Measurements from ENCODE around the gene MACROD2. TPM values are rescaled to one million over a fixed set of nuclear protein-coding genes. Genes with fewer than 3 reads are reported as not detected.

The MACROD2 gene
- total RNA-seq, 1 donor from 2014 or later, result 6.7 TPM

DNA sequence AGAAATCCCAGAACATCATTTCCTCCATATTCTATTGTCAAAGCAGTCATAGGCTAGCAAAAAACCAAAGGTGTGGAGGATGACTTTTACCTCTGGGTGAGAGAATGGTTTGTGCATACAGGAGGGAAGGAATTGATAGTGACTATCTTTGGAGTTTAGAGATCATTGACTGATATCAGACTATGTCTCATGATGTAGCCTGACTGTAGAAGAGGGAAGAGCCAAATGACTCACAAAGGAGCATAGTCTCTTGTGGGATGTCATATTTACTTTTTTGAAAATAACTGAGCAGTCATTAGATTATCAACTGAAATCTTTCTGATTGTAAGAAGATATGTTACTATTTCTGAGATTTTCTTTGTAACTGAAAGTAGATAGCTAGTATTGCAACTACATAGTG is 183.6 kb downstream of the MACROD2 start:
- Mint-ChIP-seq H3K4me1 (ENCODE audit: unreplicated experiment) (no peaks in the 10 kb centered on the region), H3K36me3 (peaks cover 3% of the 10 kb centered on the region), H3K9me3 (peaks cover 6% of the 10 kb centered on the region), H3K27me3 (no peaks in the 10 kb centered on the region), H3K27ac (no peak overlapping the region), H3K4me3 (no peak overlapping the region)
- DNase-seq (ENCODE audit: extremely low spot score, unreplicated experiment), result no peak
- TF ChIP-seq, protein P1, sequence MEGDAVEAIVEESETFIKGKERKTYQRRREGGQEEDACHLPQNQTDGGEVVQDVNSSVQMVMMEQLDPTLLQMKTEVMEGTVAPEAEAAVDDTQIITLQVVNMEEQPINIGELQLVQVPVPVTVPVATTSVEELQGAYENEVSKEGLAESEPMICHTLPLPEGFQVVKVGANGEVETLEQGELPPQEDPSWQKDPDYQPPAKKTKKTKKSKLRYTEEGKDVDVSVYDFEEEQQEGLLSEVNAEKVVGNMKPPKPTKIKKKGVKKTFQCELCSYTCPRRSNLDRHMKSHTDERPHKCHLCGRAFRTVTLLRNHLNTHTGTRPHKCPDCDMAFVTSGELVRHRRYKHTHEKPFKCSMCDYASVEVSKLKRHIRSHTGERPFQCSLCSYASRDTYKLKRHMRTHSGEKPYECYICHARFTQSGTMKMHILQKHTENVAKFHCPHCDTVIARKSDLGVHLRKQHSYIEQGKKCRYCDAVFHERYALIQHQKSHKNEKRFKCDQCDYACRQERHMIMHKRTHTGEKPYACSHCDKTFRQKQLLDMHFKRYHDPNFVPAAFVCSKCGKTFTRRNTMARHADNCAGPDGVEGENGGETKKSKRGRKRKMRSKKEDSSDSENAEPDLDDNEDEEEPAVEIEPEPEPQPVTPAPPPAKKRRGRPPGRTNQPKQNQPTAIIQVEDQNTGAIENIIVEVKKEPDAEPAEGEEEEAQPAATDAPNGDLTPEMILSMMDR (conservative IDR thresholded peaks at IDR 0.05), result no peak

DNA sequence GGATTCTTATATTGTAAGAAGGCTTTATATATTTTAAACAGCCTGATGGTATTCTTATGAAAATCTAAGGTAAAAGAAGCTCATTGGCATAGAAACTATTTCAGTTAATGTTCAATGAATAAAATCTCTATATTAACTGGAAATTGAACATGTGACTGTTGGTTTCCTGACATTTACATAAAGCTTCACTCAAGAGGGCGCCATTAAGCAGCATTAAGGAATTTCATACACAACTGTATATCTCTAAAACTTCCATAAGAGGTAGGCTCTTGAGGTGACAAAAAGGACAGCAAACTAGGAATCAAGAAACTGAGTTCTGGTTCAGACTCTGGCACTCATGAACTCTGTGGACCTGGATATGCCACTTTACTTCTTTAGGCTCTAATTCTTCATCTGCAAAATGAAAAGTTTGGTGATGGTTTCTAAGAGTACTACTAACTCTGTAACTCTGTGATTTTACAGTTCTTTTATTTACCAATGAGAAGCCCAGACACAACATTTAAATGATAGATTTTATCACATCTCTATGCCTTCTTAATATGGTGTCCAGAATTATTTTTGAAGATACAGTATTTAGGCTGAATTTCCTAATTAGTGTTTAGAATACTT is 194.6 kb downstream of the MACROD2 start:
- DNase-seq (ENCODE audit: extremely low spot score, unreplicated experiment), result no peak
- peaks cover 5% of the 10 kb centered on the region for H3K4me1 Mint-ChIP-seq (ENCODE audit: unreplicated experiment)

DNA sequence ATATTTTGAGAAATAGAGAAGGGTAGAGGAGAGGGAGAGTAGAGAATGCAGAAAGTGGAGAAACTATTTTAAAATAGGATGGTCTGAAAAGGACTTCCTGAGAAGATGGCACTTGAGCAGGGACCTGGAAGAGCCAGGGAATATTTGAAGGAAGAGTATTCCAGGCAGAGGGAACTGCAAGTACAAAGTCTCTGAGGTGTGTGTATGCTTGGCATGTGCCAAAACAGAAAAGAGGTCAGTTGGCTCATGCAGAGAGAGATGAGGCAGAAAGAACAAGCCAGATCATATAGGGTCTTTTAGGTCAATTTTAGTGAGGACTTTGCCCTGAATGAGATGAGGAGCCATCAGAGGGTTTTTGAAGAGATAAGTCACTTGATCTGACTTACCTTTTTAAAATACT is 196.2 kb downstream of the MACROD2 start:
- Mint-ChIP-seq H3K27ac (no peak overlapping the region), H3K27me3 (no peaks in the 10 kb centered on the region), H3K4me1 (ENCODE audit: unreplicated experiment) (peaks cover 5% of the 10 kb centered on the region), H3K36me3 (no peaks in the 10 kb centered on the region), H3K4me3 (no peak overlapping the region), H3K9me3 (peaks cover 4% of the 10 kb centered on the region)
- DNase-seq (ENCODE audit: extremely low spot score, unreplicated experiment), result no peak
- TF ChIP-seq, protein P1 (conservative IDR thresholded peaks at IDR 0.05), result no peak

More for the DNA sequence above, 194.6 kb downstream of the MACROD2 start:
- H3K4me3 Mint-ChIP-seq, result no peak overlapping the region
- TF ChIP-seq, protein P1 (conservative IDR thresholded peaks at IDR 0.05), result peak; percentile 59
- H3K27ac Mint-ChIP-seq, result no peak overlapping the region
- no peaks in the 10 kb centered on the region for H3K36me3 Mint-ChIP-seq
- H3K27me3 Mint-ChIP-seq, result no peaks in the 10 kb centered on the region
- H3K9me3 Mint-ChIP-seq, result peaks cover 4% of the 10 kb centered on the region

DNA sequence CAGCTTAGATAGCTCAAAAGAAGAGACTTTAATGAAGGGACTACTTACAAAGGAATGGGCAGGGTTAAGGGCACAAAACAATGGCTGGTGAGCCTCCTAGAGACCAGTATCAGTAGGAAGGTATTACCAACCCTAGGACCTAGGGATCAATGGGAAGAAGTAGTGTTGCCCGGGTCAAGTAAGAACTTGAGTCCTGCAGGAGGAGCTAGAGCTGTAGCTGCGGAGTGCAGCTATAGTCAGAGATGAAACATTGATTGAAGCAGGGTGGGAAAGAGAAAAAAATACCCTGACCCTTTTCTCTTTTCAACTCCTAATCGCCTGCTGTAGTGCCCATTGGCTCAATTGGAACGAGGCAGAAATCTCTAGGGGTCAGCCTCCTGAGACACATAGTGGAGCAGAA is 198.1 kb downstream of the MACROD2 start:
- Mint-ChIP-seq H3K9me3 (peaks cover 4% of the 10 kb centered on the region), H3K27me3 (no peaks in the 10 kb centered on the region), H3K4me1 (ENCODE audit: unreplicated experiment) (peaks cover 6% of the 10 kb centered on the region), H3K4me3 (no peak overlapping the region), H3K36me3 (no peaks in the 10 kb centered on the region), H3K27ac (no peak overlapping the region)
- no peak for DNase-seq (ENCODE audit: extremely low spot score, unreplicated experiment)
- TF ChIP-seq, protein P1 (conservative IDR thresholded peaks at IDR 0.05), result no peak

DNA sequence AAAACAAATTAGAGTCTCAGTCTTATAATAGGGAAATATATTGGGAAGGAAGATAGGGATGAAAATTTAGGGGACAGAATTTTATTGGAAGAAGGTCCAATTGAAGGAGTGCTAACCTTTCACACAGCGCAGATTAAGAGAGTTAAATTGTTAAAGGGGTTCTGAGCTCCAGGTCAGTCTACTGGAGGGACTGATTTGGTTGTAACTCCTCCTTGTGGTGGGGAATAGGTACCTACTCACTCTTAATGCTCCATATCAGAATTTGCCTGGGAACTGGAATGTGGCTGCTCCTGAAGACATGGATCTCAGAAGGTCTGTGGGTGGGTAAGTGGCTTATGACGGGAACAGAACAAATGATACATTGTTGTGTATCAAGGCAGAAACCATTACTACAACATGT is 198.6 kb downstream of the MACROD2 start:
- Mint-ChIP-seq H3K27me3 (no peaks in the 10 kb centered on the region), H3K9me3 (peaks cover 4% of the 10 kb centered on the region), H3K4me1 (ENCODE audit: unreplicated experiment) (peaks cover 10% of the 10 kb centered on the region), H3K36me3 (no peaks in the 10 kb centered on the region), H3K4me3 (no peak overlapping the region), H3K27ac (no peak overlapping the region)
- DNase-seq (ENCODE audit: extremely low spot score, unreplicated experiment), result no peak
- TF ChIP-seq, protein P1 (conservative IDR thresholded peaks at IDR 0.05), result peak; percentile 49
